ENCODE results near the gene PIK3R5. TPM values are rescaled to one million over a fixed set of nuclear protein-coding genes. Genes with fewer than 3 reads are reported as not detected.

The PIK3R5 gene
- total RNA-seq, 6 donors from 2014 or later: 22.3 to 175 (median 49.8) TPM

DNA sequence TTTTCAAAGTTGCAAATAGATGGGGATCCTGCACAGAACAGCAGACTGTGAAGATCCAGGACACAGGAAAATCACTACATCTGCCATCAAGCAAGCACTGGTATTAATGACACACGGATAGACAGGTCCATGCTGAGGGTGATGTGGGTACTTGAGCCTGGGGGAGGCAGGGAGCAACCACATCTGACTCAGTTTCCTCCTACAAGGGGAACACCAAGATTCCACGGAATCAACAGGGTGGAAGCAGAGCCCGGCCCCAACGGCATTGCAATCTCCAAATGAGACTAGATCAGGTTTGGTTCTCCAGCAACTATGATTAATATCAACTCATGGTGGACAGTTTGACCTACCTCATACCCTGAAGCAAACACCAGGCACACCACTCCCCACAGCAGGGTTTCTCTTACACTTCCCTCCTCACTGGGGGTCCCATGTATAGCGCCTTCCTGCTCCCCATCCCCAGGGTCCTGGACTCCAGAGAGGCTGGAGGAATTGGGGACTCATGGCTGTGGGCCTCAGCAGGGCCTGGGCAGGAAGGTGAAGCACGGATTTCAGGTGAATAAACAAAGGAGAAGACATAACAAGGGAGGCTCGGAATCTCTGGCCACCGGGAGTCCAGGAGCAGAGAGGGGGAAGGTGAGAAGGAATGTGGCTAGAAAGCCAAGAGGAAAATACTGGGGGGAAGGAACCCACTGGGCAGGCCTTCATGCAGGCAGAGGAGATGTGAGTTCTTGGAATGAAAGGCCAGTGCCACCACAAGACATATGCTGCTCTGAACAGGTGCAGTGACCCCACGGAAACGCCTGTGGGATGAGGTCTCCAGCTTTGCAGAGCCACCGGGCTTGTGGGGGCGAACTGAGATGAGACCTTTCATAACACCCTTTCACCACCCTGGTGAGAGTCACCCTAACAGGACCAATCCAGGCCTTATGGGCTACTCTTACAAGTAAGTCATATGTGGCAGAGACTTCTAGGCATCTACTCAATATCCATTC lies 68.6 kb downstream of the PIK3R5 start:
- H3K4me3 ChIP-seq: no peak overlapping the region
- no peak for DNase-seq
- no peaks in the 10 kb centered on the region for H3K27me3 ChIP-seq
- H3K27ac ChIP-seq: no peak overlapping the region
- H3K4me1 ChIP-seq: peaks cover 0 to 16% (median 0%) of the 10 kb centered on the region in 4 donors
- 78 to 79% methylated on average over 10 to 12 of the region's 12 CpGs for WGBS, 2 donors
- no peak for ATAC-seq (ENCODE audit: low FRiP score in 2 of 2)
- no peak for TF ChIP-seq POLR2AphosphoS5 (IDR thresholded peaks at IDR 0.05)
- TF ChIP-seq EP300 (IDR thresholded peaks at IDR 0.05): no peak
- TF ChIP-seq, protein P1, sequence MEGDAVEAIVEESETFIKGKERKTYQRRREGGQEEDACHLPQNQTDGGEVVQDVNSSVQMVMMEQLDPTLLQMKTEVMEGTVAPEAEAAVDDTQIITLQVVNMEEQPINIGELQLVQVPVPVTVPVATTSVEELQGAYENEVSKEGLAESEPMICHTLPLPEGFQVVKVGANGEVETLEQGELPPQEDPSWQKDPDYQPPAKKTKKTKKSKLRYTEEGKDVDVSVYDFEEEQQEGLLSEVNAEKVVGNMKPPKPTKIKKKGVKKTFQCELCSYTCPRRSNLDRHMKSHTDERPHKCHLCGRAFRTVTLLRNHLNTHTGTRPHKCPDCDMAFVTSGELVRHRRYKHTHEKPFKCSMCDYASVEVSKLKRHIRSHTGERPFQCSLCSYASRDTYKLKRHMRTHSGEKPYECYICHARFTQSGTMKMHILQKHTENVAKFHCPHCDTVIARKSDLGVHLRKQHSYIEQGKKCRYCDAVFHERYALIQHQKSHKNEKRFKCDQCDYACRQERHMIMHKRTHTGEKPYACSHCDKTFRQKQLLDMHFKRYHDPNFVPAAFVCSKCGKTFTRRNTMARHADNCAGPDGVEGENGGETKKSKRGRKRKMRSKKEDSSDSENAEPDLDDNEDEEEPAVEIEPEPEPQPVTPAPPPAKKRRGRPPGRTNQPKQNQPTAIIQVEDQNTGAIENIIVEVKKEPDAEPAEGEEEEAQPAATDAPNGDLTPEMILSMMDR (IDR thresholded peaks at IDR 0.05): no peak
- TF ChIP-seq POLR2A (IDR thresholded peaks at IDR 0.05): no peak
- H3K9me3 ChIP-seq: no peaks in the 10 kb centered on the region
- peaks cover 0 to 6% (median 0%) of the 10 kb centered on the region in 4 donors for H3K36me3 ChIP-seq

DNA sequence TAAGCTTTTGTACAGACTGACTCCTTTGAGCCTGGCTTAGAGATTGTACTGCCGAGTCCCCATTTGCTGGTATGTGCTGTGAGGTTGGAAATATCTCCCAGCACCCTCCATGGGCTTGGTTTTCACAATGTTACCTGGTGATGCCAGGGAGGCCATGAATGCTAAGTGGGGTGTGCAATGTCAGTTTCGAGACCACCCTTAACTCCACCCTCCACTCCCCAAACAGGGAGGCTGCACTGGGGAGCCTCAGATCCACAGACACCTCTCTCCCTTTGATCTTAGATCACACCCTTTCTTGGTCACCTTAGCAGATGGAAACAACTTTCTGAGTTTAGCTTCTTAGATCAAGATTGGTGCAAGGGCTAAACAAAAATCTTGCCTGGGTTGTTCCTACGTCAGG lies 69.4 kb downstream of the PIK3R5 start:
- Histone ChIP-seq H3K27ac (no peak overlapping the region), H3K27me3 (no peaks in the 10 kb centered on the region), H3K36me3 (peaks cover 0 to 5% (median 0%) of the 10 kb centered on the region in 4 donors), H3K4me1 (peaks cover 0 to 16% (median 0%) of the 10 kb centered on the region in 4 donors), H3K9me3 (no peaks in the 10 kb centered on the region), H3K4me3 (no peak overlapping the region)
- DNase-seq (no peak), ATAC-seq (ENCODE audit: low FRiP score in 2 of 2) (no peak)
- TF ChIP-seq POLR2A (IDR thresholded peaks at IDR 0.05) (no peak), EP300 (IDR thresholded peaks at IDR 0.05) (no peak), POLR2AphosphoS5 (IDR thresholded peaks at IDR 0.05) (no peak)
- TF ChIP-seq, protein P1 (IDR thresholded peaks at IDR 0.05): no peak
- 83 to 88% methylated on average over 3 of the region's 3 CpGs for WGBS, 2 donors

- ATAC-seq (ENCODE audit: low FRiP score in 2 of 2): peak; percentile 78 to 83
- Histone ChIP-seq H3K27me3 (no peaks in the 10 kb centered on the region), H3K4me3 (no peak overlapping the region), H3K9me3 (no peaks in the 10 kb centered on the region), H3K36me3 (no peaks in the 10 kb centered on the region), H3K4me1 (peaks cover 0 to 16% (median 0%) of the 10 kb centered on the region in 4 donors), H3K27ac (no peak overlapping the region)
- TF ChIP-seq, protein P1 (IDR thresholded peaks at IDR 0.05): peak; percentile 62 to 80 (median 72)
- no peak for TF ChIP-seq POLR2AphosphoS5 (IDR thresholded peaks at IDR 0.05)
- peak in 1 of 2 donors; percentile 64 for DNase-seq
- 47 to 50% methylated on average over 23 to 24 of the region's 24 CpGs for WGBS, 2 donors
Observed at GRCh38 chr17:8894673-8895578, 70.6 kb downstream of the PIK3R5 start.

- Histone ChIP-seq H3K36me3 (no peaks in the 10 kb centered on the region), H3K27ac (no peak overlapping the region), H3K4me3 (no peak overlapping the region), H3K27me3 (no peaks in the 10 kb centered on the region), H3K9me3 (no peaks in the 10 kb centered on the region), H3K4me1 (peaks cover 0 to 13% (median 0%) of the 10 kb centered on the region in 4 donors)
- DNase-seq (no peak), ATAC-seq (ENCODE audit: low FRiP score in 2 of 2) (no peak)
- TF ChIP-seq POLR2AphosphoS5 (IDR thresholded peaks at IDR 0.05) (no peak), POLR2A (IDR thresholded peaks at IDR 0.05) (no peak), EP300 (IDR thresholded peaks at IDR 0.05) (no peak)
- TF ChIP-seq, protein P1 (IDR thresholded peaks at IDR 0.05): no peak
- 61 to 80% methylated on average over 15 to 17 of the region's 17 CpGs for WGBS, 2 donors
Observed at GRCh38 chr17:8894202-8894671, 71.3 kb downstream of the PIK3R5 start.
